NCI-H2171 treated with DMSO at 0.1 percent for 48 hours (cell line): ENCODE results near the gene SHC3.

ENCODE experiments used
- DNase-seq: peaks from one replicate; lab custom pipeline; 2025; lab: John Stamatoyannopoulos, UW

The SHC3 gene

GRCh38 chr9:88983865-88984542 lies 194.6 kb downstream of the SHC3 start:
- DNase-seq = no peak

- DNase-seq = no peak
Observed at GRCh38 chr9:88980740-88981203, 197.8 kb downstream of the SHC3 start.

GRCh38 chr9:88979791-88980190 lies 198.8 kb downstream of the SHC3 start:
- no peak for DNase-seq

DNA sequence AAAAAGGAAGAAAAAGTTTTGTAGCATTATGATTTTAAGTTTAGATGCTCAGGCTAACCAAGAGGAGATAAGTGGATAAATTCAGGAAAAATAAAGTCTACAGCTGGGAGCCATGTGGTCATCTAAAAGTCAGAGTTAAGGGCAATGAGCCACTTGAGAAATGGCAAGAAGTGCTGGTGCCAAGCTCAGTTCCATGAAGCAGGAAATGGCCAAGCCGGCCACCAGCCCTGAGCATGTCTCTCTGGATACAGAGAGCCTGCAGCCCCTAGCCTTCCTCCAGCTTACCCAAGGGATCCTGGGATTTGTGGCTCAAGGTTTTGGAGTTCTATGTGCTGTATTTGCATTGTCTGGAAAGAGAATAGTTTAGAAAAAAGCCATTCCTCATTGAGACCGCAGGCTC lies 199.6 kb downstream of the SHC3 start:
- no peak for DNase-seq

- no peak for DNase-seq
Observed at GRCh38 chr9:88978034-88978433, 200.6 kb downstream of the SHC3 start.

- no peak for DNase-seq
Observed at GRCh38 chr9:88976890-88977257, 201.7 kb downstream of the SHC3 start.

GRCh38 chr9:88975966-88976889 lies 202.4 kb downstream of the SHC3 start:
- no peak for DNase-seq

- DNase-seq = no peak
Observed at GRCh38 chr9:88974641-88975040, 204.0 kb downstream of the SHC3 start.

DNA sequence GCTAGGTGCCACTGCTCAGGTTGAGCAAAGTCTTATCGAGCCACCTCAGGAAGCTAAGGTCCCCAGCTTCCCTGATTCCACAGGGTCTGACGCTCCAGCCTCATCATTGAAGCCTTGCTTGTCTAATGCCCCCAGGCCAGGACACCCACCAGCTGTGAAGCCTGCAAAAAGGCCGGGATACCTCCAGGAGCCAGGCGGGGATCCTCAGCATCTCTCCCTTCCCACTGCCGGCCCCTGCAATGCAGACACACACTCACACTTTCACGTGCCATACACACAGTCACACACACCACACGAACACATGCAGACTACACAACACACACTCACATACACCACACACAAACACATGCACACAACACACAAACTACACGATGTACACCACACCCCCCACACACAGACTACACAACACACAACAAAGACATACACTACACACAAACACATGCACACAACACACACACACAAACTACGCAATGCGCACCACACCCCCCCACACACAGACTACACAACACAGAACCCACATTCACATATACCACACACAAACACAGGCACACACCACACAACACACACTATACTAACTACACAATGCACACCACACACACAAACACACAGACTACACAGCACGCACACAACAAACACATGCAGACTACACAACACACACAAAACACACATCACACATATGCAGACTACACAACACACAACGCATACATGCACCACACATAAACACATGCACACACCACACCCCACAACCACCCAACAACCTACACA lies 205.2 kb downstream of the SHC3 start:
- no peak for DNase-seq

DNA sequence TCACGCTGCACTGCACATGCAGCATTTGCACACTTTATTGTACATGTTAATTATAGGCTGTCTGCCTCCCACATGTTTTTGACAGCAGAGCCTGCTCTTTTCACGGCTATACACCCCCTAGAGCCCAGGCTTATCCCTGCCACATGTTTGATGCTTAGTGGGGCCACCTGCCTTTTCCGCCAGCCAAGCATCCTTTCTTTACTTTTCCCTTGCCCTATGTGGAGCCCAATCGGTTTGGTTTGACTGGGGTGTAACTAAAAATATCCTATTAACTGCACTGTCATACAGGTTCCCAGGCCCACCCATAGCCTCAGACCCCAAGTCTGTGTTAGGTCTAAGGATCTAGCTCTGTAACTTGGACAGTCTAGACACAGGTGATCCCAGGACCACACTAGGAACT lies 206.2 kb downstream of the SHC3 start:
- DNase-seq = no peak

- no peak for DNase-seq
Observed at GRCh38 chr9:88971131-88971960, 207.3 kb downstream of the SHC3 start.

DNA sequence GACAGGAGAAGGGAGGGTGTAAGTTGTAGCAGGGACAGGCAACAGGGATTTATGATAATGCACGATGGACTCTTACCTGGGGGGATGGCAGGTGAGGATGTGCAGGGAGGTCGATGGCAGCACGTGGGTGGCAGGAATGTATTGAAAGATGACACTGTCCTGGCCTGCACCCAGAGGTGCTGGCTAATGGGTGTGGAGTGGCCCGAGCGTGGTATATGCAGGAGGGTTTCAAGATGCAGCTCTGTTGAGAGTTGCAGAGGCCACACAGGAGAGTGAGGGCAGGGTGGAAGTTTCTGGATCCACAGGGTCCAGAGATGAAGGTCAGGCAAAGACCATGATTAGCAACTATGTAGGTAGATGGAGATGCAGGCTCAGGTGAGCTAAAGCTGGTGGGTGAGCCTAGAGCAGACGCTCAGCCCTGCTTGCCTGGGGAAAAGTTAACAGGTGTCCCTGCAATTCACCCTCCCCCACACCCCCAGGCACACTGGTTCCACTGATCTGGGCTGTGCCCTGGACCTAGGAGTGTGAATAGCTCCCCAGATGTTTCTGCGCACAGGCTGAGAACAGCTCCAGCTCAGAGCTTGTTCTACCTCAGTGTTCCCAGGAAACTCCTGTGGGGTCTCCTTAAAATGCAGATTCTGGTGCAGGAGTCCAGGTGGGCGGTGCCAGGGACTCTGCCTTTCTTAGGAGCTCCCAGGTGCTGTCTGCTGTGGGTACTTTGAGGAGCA lies 208.8 kb downstream of the SHC3 start:
- no peak for DNase-seq

DNA sequence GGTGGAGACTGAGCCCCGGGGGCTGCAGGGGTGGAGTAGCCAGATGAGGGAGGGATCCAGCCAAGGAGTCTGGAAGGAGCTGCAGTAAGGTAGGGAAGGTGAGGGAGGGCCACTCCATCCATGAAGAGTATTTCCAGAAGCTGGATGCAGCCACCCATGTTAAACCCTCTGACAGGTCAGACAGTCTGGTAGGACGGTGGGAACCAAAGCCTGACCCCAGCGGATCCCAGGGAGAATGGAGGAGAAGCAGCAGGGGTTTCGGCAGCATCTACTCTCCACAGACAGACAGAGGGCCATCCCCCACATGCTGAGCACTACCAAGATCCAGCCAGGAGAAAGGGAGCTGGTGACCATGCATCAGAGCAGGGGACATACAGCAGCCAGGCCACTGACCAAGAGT lies 209.8 kb downstream of the SHC3 start:
- no peak for DNase-seq

DNA sequence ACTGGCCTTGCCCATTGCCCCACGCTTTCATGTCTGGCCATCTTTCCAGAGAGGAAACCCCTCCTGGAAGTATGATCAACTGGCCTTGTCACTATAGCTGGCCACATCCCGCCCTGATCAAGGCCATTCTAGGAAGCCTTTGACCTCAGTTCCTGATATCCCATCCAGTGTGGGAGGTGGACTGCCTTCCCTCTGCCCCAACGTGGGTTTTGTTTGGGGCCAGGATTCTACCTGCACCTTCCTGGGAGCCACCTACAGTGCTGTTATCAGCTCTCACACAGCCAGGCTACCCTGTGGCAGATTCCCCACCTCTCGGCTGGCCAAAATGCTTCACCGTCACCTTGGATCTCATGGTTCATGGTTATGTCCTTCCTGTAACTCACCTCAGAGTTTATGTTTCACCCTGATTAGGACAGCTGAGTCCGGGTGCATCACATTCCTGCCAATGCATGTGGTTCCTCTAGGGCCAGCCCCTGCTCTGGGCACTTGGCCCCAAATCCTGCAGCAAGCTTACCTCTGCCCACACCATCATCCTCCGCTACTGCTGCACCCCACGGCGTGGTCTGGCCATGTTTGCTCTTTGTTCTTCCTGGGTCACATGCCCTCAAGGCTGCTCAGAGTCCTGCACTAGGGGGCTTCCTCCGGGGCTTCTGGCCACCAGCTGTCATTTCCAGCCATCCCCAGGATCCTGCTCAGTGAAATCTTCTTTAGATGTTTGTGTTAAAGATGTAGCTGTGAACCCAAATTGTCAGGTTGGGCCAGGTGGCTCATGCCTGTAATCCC lies 211.5 kb downstream of the SHC3 start:
- no peak for DNase-seq

- no peak for DNase-seq
Observed at GRCh38 chr9:88965473-88965872, 213.1 kb downstream of the SHC3 start.

DNA sequence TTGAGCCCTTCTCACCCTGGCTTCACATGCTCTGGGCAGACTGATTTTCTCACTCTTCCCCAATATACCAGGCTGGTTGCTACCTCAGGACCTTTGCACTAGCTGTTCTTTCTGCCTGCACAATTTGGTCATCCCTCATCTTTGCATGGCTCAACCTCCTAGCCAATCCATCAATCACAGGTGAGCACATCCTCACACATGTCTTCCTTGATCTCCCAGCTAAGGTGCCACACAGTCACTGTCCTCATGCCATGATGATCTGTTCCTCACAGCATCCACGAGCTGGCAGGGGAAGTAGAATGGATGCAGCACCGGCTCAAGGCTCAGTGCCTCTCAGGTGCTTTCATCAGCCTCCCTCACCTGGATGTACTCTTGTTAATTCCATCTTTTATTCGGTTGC lies 218.0 kb downstream of the SHC3 start:
- DNase-seq = no peak

GRCh38 chr9:88959727-88960469 lies 218.7 kb downstream of the SHC3 start:
- no peak for DNase-seq

- no peak for DNase-seq
Observed at GRCh38 chr9:88957526-88957925, 221.1 kb downstream of the SHC3 start.
